ENCODE results near the gene COMMD1.

The COMMD1 gene

GRCh38 chr2:61882850-61883249, 22.6 kb upstream of the COMMD1 start:
- TF ChIP-seq, protein P1, sequence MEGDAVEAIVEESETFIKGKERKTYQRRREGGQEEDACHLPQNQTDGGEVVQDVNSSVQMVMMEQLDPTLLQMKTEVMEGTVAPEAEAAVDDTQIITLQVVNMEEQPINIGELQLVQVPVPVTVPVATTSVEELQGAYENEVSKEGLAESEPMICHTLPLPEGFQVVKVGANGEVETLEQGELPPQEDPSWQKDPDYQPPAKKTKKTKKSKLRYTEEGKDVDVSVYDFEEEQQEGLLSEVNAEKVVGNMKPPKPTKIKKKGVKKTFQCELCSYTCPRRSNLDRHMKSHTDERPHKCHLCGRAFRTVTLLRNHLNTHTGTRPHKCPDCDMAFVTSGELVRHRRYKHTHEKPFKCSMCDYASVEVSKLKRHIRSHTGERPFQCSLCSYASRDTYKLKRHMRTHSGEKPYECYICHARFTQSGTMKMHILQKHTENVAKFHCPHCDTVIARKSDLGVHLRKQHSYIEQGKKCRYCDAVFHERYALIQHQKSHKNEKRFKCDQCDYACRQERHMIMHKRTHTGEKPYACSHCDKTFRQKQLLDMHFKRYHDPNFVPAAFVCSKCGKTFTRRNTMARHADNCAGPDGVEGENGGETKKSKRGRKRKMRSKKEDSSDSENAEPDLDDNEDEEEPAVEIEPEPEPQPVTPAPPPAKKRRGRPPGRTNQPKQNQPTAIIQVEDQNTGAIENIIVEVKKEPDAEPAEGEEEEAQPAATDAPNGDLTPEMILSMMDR (IDR thresholded peaks at IDR 0.05; ENCODE audit: low read depth, low read length, missing control alignments) = no peak
- no peak overlapping the region for H3K4me3 ChIP-seq (ENCODE audit: low read depth, low read length)
- DNase-seq (ENCODE audit: low read depth) = no peak

DNA sequence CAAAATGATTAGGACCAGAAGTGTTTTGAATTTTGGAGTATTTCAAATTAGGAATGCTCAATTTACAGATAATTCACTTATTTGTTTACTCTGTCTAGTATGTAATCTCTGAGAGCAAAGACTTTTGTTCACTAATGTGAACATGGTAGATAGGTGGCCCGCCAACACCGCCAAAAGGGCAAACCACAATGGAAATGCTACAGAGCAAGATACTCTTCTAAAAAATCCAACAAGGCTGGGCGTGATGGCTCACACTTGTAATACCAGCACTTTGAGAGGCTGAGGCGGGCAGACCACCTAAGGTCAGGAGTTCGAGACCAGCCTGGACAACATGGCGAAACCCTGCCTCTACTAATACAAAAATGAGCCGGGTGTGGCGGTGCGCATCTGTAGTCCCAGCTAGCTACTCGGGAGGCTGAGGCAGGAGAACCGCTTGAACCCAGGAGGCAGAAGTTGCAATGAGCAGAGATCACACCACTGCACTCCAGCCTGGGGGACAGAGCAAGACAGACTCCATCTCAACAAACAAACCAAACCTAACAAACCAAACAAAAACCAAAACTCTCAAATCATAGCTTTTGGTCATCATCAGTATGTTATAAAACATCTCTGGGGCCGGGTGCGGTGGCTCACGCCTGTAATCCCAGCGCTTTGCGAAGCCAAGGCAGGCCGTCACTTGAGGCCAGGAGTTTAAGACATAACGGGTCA, 19.4 kb upstream of the COMMD1 start:
- no peak overlapping the region; the same call in 1 of the 2 replicates for H3K4me3 ChIP-seq (ENCODE audit: low read depth, low read length)
- TF ChIP-seq, protein P1 (IDR thresholded peaks at IDR 0.05; ENCODE audit: low read depth, low read length, missing control alignments) = no peak
- DNase-seq (ENCODE audit: low read depth) = no peak

GRCh38 chr2:61887717-61888266, 17.7 kb upstream of the COMMD1 start:
- DNase-seq (ENCODE audit: low read depth) = no peak
- peak overlapping the region; percentile 92 for H3K4me3 ChIP-seq (ENCODE audit: low read depth, low read length)
- TF ChIP-seq, protein P1 (IDR thresholded peaks at IDR 0.05; ENCODE audit: low read depth, low read length, missing control alignments) = no peak

- peak within 1 kb of the TSS; percentile 92 for H3K4me3 ChIP-seq (ENCODE audit: low read depth, low read length)
- peak; percentile 77 for DNase-seq (ENCODE audit: low read depth)
- TF ChIP-seq, protein P1 (IDR thresholded peaks at IDR 0.05; ENCODE audit: low read depth, low read length, missing control alignments) = no peak
These were observed 17.0 kb upstream of the COMMD1 start, which contains the start of gene CCT4 for GRCh38 chr2:61888267-61889055. Gene CCT4, minus strand, starts transcription at chr2:61888656. Its CDS starts 149 bp downstream, at chr2:61888507.

- TF ChIP-seq, protein P1 (IDR thresholded peaks at IDR 0.05; ENCODE audit: low read depth, low read length, missing control alignments) = peak; percentile 62
- H3K4me3 ChIP-seq (ENCODE audit: low read depth, low read length) = no peak overlapping the region
- no peak for DNase-seq (ENCODE audit: low read depth)
These were observed 6.7 kb upstream of the COMMD1 start for GRCh38 chr2:61898810-61899209.

GRCh38 chr2:61900281-61900680, 5.2 kb upstream of the COMMD1 start:
- DNase-seq (ENCODE audit: low read depth) = no peak
- no peak overlapping the region for H3K4me3 ChIP-seq (ENCODE audit: low read depth, low read length)
- TF ChIP-seq, protein P1 (IDR thresholded peaks at IDR 0.05; ENCODE audit: low read depth, low read length, missing control alignments) = no peak

Measured in GM12864 (cell line).